Measurements from ENCODE around the gene RNF186.
"Not testable (repeated sequence)": the region's sequence is repeated elsewhere in the genome, so short reads cannot be mapped to it uniquely, and the experiment has no call there.

RNF186 gene

GRCh38 chr1:19814681-19815503, at the start of gene RNF186:
RNF186 (minus strand) TSS chr1:19815283; CDS start chr1:19815101, 182 bp downstream.
- no peak for DNase-seq (ENCODE audit: low read depth)

GRCh38 chr1:19864570-19865160, 49.6 kb upstream of the RNF186 start:
- DNase-seq (ENCODE audit: low read depth) = no peak

- DNase-seq (ENCODE audit: low read depth) = no peak
Measured at GRCh38 chr1:19862944-19863343, 47.9 kb upstream of the RNF186 start.

- DNase-seq (ENCODE audit: low read depth) = no peak
Measured at GRCh38 chr1:19861842-19862530, 46.9 kb upstream of the RNF186 start.

GRCh38 chr1:19861034-19861433, 46.0 kb upstream of the RNF186 start:
- DNase-seq (ENCODE audit: low read depth) = no peak

- DNase-seq (ENCODE audit: low read depth) = no peak
Measured at GRCh38 chr1:19860418-19860817, 45.3 kb upstream of the RNF186 start.

- no peak for DNase-seq (ENCODE audit: low read depth)
Measured at GRCh38 chr1:19859876-19860275, 44.8 kb upstream of the RNF186 start.

GRCh38 chr1:19858893-19859292, 43.8 kb upstream of the RNF186 start:
- DNase-seq (ENCODE audit: low read depth) = no peak

- DNase-seq (ENCODE audit: low read depth) = no peak
Measured at GRCh38 chr1:19854866-19855265, 39.8 kb upstream of the RNF186 start.

- DNase-seq (ENCODE audit: low read depth) = no peak
Measured at GRCh38 chr1:19852036-19852435, 37.0 kb upstream of the RNF186 start.

- DNase-seq (ENCODE audit: low read depth) = no peak
Measured at GRCh38 chr1:19850214-19850613, 35.1 kb upstream of the RNF186 start.

GRCh38 chr1:19849307-19849706, 34.2 kb upstream of the RNF186 start:
- not testable (repeated sequence) for DNase-seq (ENCODE audit: low read depth)

GRCh38 chr1:19847334-19847733, 32.3 kb upstream of the RNF186 start:
- not testable (repeated sequence) for DNase-seq (ENCODE audit: low read depth)

- DNase-seq (ENCODE audit: low read depth) = no peak
Measured at GRCh38 chr1:19846338-19846737, 31.3 kb upstream of the RNF186 start.

GRCh38 chr1:19845555-19845954, 30.5 kb upstream of the RNF186 start:
- DNase-seq (ENCODE audit: low read depth) = no peak

GRCh38 chr1:19844731-19845495, 29.8 kb upstream of the RNF186 start:
- no peak for DNase-seq (ENCODE audit: low read depth)

GRCh38 chr1:19840228-19840627, 25.1 kb upstream of the RNF186 start:
- DNase-seq (ENCODE audit: low read depth) = no peak

- no peak for DNase-seq (ENCODE audit: low read depth)
Measured at GRCh38 chr1:19837866-19838265, 22.8 kb upstream of the RNF186 start.

GRCh38 chr1:19835578-19835977, 20.5 kb upstream of the RNF186 start:
- DNase-seq (ENCODE audit: low read depth) = no peak

- no peak for DNase-seq (ENCODE audit: low read depth)
Measured at GRCh38 chr1:19831441-19831840, 16.4 kb upstream of the RNF186 start.

GRCh38 chr1:19828546-19828945, 13.5 kb upstream of the RNF186 start:
- no peak for DNase-seq (ENCODE audit: low read depth)

- DNase-seq (ENCODE audit: low read depth) = no peak
Measured at GRCh38 chr1:19825298-19825697, 10.2 kb upstream of the RNF186 start.

Data from fibroblast of the conjunctiva (primary cell).